ENCODE measurements around the gene MAD1L1.

- TF ChIP-seq, protein P1, sequence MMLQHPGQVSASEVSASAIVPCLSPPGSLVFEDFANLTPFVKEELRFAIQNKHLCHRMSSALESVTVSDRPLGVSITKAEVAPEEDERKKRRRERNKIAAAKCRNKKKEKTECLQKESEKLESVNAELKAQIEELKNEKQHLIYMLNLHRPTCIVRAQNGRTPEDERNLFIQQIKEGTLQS (IDR thresholded peaks at IDR 0.05): no peak
- TF ChIP-seq EGR1 (IDR thresholded peaks at IDR 0.05; ENCODE audit: low read depth) (no peak), POLR2A (IDR thresholded peaks at IDR 0.05; ENCODE audit: borderline replicate concordance, extremely low read depth, insufficient read depth, insufficient read length) (no peak), EZH2 (IDR thresholded peaks at IDR 0.05) (no peak), ELF1 (IDR thresholded peaks at IDR 0.05; ENCODE audit: borderline replicate concordance, low read depth) (no peak), ZNF274 (IDR thresholded peaks at IDR 0.05; ENCODE audit: low read depth, low read length) (no peak), POLR2AphosphoS5 (IDR thresholded peaks at IDR 0.05; ENCODE audit: low read depth, low read length) (no peak), SIN3A (IDR thresholded peaks at IDR 0.05; ENCODE audit: low read depth) (no peak), RAD21 (IDR thresholded peaks at IDR 0.05; ENCODE audit: low read depth) (no peak), YY1 (IDR thresholded peaks at IDR 0.05; ENCODE audit: extremely low read depth, insufficient replicate concordance, low read depth, low read length) (no peak), EZH2phosphoT487 (IDR thresholded peaks at IDR 0.05; ENCODE audit: borderline replicate concordance) (no peak), ZFX (IDR thresholded peaks at IDR 0.05) (no peak), JUND (IDR thresholded peaks at IDR 0.05) (no peak)
- TF ChIP-seq, protein P2, sequence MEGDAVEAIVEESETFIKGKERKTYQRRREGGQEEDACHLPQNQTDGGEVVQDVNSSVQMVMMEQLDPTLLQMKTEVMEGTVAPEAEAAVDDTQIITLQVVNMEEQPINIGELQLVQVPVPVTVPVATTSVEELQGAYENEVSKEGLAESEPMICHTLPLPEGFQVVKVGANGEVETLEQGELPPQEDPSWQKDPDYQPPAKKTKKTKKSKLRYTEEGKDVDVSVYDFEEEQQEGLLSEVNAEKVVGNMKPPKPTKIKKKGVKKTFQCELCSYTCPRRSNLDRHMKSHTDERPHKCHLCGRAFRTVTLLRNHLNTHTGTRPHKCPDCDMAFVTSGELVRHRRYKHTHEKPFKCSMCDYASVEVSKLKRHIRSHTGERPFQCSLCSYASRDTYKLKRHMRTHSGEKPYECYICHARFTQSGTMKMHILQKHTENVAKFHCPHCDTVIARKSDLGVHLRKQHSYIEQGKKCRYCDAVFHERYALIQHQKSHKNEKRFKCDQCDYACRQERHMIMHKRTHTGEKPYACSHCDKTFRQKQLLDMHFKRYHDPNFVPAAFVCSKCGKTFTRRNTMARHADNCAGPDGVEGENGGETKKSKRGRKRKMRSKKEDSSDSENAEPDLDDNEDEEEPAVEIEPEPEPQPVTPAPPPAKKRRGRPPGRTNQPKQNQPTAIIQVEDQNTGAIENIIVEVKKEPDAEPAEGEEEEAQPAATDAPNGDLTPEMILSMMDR (IDR thresholded peaks at IDR 0.05 in 2 of 3, conservative IDR thresholded peaks at IDR 0.05 in 1 of 3; ENCODE audit: borderline replicate concordance in 1 of 3, insufficient read depth in 1 of 3, low read depth in 2 of 3, low read length in 2 of 3): no peak
Observed at GRCh38 chr7:1947586-1948217, 285.0 kb downstream of the MAD1L1 start.
